ENCODE data around the gene CD180. TPM values are rescaled to one million over a fixed set of nuclear protein-coding genes. Genes with fewer than 3 reads are reported as not detected.

Gene CD180
- total and polyA plus RNA-seq, 2 donors (not counting 1 experiment from before 2014, with no cell fraction given): 0.28 TPM; not detected in 1

- TF ChIP-seq EZH2 (IDR thresholded peaks at IDR 0.05; ENCODE audit: low read length, missing control alignments): no peak
- TF ChIP-seq, protein P1, sequence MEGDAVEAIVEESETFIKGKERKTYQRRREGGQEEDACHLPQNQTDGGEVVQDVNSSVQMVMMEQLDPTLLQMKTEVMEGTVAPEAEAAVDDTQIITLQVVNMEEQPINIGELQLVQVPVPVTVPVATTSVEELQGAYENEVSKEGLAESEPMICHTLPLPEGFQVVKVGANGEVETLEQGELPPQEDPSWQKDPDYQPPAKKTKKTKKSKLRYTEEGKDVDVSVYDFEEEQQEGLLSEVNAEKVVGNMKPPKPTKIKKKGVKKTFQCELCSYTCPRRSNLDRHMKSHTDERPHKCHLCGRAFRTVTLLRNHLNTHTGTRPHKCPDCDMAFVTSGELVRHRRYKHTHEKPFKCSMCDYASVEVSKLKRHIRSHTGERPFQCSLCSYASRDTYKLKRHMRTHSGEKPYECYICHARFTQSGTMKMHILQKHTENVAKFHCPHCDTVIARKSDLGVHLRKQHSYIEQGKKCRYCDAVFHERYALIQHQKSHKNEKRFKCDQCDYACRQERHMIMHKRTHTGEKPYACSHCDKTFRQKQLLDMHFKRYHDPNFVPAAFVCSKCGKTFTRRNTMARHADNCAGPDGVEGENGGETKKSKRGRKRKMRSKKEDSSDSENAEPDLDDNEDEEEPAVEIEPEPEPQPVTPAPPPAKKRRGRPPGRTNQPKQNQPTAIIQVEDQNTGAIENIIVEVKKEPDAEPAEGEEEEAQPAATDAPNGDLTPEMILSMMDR (conservative IDR thresholded peaks at IDR 0.05 in 1 of 2, IDR thresholded peaks at IDR 0.05 in 1 of 2; ENCODE audit: low read depth in 1 of 2, low read length in 2 of 2): no peak
- Histone ChIP-seq H3K36me3 (ENCODE audit: control insufficient read depth, insufficient read depth, low read length) (peaks cover 8% of the 10 kb centered on the region), H3K9me3 (ENCODE audit: control insufficient read depth, insufficient read depth, low read depth, low read length) (no peaks in the 10 kb centered on the region), H3K4me2 (ENCODE audit: extremely low read depth, insufficient read depth, low read length) (no peak overlapping the region), H3K79me2 (ENCODE audit: control insufficient read depth, insufficient read depth, low read length) (no peaks in the 10 kb centered on the region), H3K27me3 (ENCODE audit: control insufficient read depth, insufficient read depth, low read length) (no peaks in the 10 kb centered on the region), H3K27ac (ENCODE audit: insufficient read depth, low read length) (no peak overlapping the region), H3K4me3 (replicated peaks in 1 of 4; ENCODE audit: control extremely low read depth in 1 of 4, insufficient read depth in 1 of 4, low read depth in 3 of 4, low read length in 4 of 4) (no peak overlapping the region), H3K9ac (ENCODE audit: insufficient read depth, low read length) (no peak overlapping the region), H3K4me1 (ENCODE audit: control insufficient read depth, extremely low read depth, insufficient read depth, low read length) (peaks cover 6% of the 10 kb centered on the region), H4K20me1 (ENCODE audit: control insufficient read depth, extremely low read depth, insufficient read depth, low read length) (no peaks in the 10 kb centered on the region), H2AFZ (ENCODE audit: low read length) (no peak overlapping the region)
- DNase-seq (ENCODE audit: low read depth in 2 of 2): no peak
Observed at GRCh38 chr5:67168069-67168468, 28.5 kb downstream of the CD180 start.

DNA sequence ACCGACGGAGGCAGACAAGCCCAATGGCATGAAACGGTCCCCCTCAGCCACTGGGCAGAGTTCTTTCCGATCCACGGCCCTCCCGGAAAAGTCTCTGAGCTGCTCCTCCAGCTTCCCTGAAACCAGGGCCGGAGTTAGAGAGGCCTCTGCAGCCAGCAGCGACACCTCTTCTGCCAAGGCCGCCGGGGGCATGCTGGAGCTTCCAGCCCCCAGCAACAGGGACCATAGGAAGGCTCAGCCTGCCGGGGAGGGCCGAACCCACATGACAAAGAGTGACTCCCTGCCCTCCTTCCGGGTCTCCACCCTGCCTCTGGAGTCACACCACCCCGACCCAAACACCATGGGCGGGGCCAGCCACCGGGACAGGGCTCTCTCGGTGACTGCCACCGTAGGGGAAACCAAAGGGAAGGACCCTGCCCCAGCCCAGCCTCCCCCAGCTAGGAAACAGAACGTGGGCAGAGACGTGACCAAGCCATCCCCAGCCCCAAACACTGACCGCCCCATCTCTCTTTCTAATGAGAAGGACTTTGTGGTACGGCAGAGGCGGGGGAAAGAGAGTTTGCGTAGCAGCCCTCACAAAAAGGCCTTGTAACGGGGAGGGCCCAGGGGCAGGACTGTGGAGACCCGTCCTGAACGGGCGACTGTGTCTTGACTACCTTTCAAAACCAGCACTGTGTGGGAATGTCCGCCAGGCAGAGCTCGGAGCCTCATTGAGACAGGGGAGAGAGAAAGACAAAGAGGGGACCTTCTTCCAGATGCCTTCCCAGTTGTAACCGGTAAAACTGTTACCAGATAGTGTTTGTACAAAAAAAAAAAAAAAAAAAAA lies 29.9 kb downstream of the CD180 start:
- no peak for DNase-seq (ENCODE audit: low read depth in 2 of 2)
- Histone ChIP-seq H3K4me1 (ENCODE audit: control insufficient read depth, extremely low read depth, insufficient read depth, low read length) (peaks cover 6% of the 10 kb centered on the region), H3K9me3 (ENCODE audit: control insufficient read depth, insufficient read depth, low read depth, low read length) (no peaks in the 10 kb centered on the region), H3K9ac (ENCODE audit: insufficient read depth, low read length) (peak overlapping the region; percentile 42), H3K79me2 (ENCODE audit: control insufficient read depth, insufficient read depth, low read length) (no peaks in the 10 kb centered on the region), H3K4me2 (ENCODE audit: extremely low read depth, insufficient read depth, low read length) (peak overlapping the region; percentile 40), H3K36me3 (ENCODE audit: control insufficient read depth, insufficient read depth, low read length) (peaks cover 8% of the 10 kb centered on the region), H3K27ac (ENCODE audit: insufficient read depth, low read length) (peak overlapping the region; percentile 72), H3K4me3 (replicated peaks in 1 of 4; ENCODE audit: control extremely low read depth in 1 of 4, insufficient read depth in 1 of 4, low read depth in 3 of 4, low read length in 4 of 4) (no peak overlapping the region), H4K20me1 (ENCODE audit: control insufficient read depth, extremely low read depth, insufficient read depth, low read length) (no peaks in the 10 kb centered on the region), H3K27me3 (ENCODE audit: control insufficient read depth, insufficient read depth, low read length) (no peaks in the 10 kb centered on the region), H2AFZ (ENCODE audit: low read length) (peak overlapping the region; percentile 75)
- TF ChIP-seq EZH2 (IDR thresholded peaks at IDR 0.05; ENCODE audit: low read length, missing control alignments): no peak
- TF ChIP-seq, protein P1 (conservative IDR thresholded peaks at IDR 0.05 in 1 of 2, IDR thresholded peaks at IDR 0.05 in 1 of 2; ENCODE audit: low read depth in 1 of 2, low read length in 2 of 2): no peak

DNA sequence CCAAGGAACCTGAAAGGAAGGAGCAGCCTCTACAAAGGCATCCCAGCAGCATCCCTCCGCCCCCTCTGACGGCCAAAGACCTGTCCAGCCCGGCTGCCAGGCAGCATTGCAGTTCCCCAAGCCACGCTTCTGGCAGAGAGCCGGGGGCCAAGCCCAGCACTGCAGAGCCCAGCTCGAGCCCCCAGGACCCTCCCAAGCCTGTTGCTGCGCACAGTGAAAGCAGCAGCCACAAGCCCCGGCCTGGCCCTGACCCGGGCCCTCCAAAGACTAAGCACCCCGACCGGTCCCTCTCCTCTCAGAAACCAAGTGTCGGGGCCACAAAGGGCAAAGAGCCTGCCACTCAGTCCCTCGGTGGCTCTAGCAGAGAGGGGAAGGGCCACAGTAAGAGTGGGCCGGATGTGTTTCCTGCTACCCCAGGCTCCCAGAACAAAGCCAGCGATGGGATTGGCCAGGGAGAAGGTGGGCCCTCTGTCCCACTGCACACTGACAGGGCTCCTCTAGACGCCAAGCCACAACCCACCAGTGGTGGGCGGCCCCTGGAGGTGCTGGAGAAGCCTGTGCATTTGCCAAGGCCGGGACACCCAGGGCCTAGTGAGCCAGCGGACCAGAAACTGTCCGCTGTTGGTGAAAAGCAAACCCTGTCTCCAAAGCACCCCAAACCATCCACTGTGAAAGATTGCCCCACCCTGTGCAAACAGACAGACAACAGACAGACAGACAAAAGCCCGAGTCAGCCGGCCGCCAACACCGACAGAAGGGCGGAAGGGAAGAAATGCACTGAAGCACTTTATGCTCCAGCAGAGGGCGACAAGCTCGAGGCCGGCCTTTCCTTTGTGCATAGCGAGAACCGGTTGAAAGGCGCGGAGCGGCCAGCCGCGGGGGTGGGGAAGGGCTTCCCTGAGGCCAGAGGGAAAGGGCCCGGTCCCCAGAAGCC lies 30.8 kb downstream of the CD180 start:
- no peak for TF ChIP-seq EZH2 (IDR thresholded peaks at IDR 0.05; ENCODE audit: low read length, missing control alignments)
- TF ChIP-seq, protein P1 (conservative IDR thresholded peaks at IDR 0.05 in 1 of 2, IDR thresholded peaks at IDR 0.05 in 1 of 2; ENCODE audit: low read depth in 1 of 2, low read length in 2 of 2): peak; percentile 82 to 86
- Histone ChIP-seq H3K27ac (ENCODE audit: insufficient read depth, low read length) (peak overlapping the region; percentile 72), H3K27me3 (ENCODE audit: control insufficient read depth, insufficient read depth, low read length) (no peaks in the 10 kb centered on the region), H3K4me3 (replicated peaks in 1 of 4; ENCODE audit: control extremely low read depth in 1 of 4, insufficient read depth in 1 of 4, low read depth in 3 of 4, low read length in 4 of 4) (no peak overlapping the region), H3K36me3 (ENCODE audit: control insufficient read depth, insufficient read depth, low read length) (peaks cover 8% of the 10 kb centered on the region), H3K79me2 (ENCODE audit: control insufficient read depth, insufficient read depth, low read length) (no peaks in the 10 kb centered on the region), H3K9ac (ENCODE audit: insufficient read depth, low read length) (peak overlapping the region; percentile 42), H3K9me3 (ENCODE audit: control insufficient read depth, insufficient read depth, low read depth, low read length) (no peaks in the 10 kb centered on the region), H3K4me2 (ENCODE audit: extremely low read depth, insufficient read depth, low read length) (peak overlapping the region; percentile 40), H3K4me1 (ENCODE audit: control insufficient read depth, extremely low read depth, insufficient read depth, low read length) (peaks cover 6% of the 10 kb centered on the region), H2AFZ (ENCODE audit: low read length) (peak overlapping the region; percentile 77), H4K20me1 (ENCODE audit: control insufficient read depth, extremely low read depth, insufficient read depth, low read length) (no peaks in the 10 kb centered on the region)
- DNase-seq (ENCODE audit: low read depth in 2 of 2): peak; percentile 70 to 83
